ENCODE measurements around the gene OBSCN.

OBSCN gene

GRCh38 chr1:228294717-228295116, 86.9 kb downstream of the OBSCN start:
- no peak for DNase-seq
- H3K27me3 Mint-ChIP-seq (ENCODE audit: low read depth, poor library complexity): peaks cover 3% of the 10 kb centered on the region
- H3K9me3 Mint-ChIP-seq: peaks cover 24% of the 10 kb centered on the region
- TF ChIP-seq CTCF (IDR thresholded peaks at IDR 0.05): no peak
- no peak overlapping the region for H3K4me3 Mint-ChIP-seq
- no peaks in the 10 kb centered on the region for H3K4me1 Mint-ChIP-seq
- peak overlapping the region; percentile 86 for H3K27ac Mint-ChIP-seq
- peaks cover 86% of the 10 kb centered on the region for H3K36me3 Mint-ChIP-seq (ENCODE audit: low read depth)

GRCh38 chr1:228295201-228295600, 87.4 kb downstream of the OBSCN start:
- Mint-ChIP-seq H3K9me3 (peaks cover 29% of the 10 kb centered on the region), H3K27ac (no peak overlapping the region), H3K36me3 (ENCODE audit: low read depth) (peaks cover 91% of the 10 kb centered on the region), H3K4me3 (no peak overlapping the region), H3K27me3 (ENCODE audit: low read depth, poor library complexity) (peaks cover 3% of the 10 kb centered on the region), H3K4me1 (no peaks in the 10 kb centered on the region)
- no peak for TF ChIP-seq CTCF (IDR thresholded peaks at IDR 0.05)
- no peak for DNase-seq

GRCh38 chr1:228295981-228296380, 88.1 kb downstream of the OBSCN start:
- DNase-seq: no peak
- Mint-ChIP-seq H3K9me3 (peaks cover 34% of the 10 kb centered on the region), H3K4me1 (no peaks in the 10 kb centered on the region), H3K27ac (no peak overlapping the region), H3K4me3 (no peak overlapping the region), H3K27me3 (ENCODE audit: low read depth, poor library complexity) (peaks cover 3% of the 10 kb centered on the region), H3K36me3 (ENCODE audit: low read depth) (peaks cover 98% of the 10 kb centered on the region)
- TF ChIP-seq CTCF (IDR thresholded peaks at IDR 0.05): no peak

GRCh38 chr1:228297242-228297641, 89.4 kb downstream of the OBSCN start:
- Mint-ChIP-seq H3K4me3 (no peak overlapping the region), H3K36me3 (ENCODE audit: low read depth) (peaks cover 98% of the 10 kb centered on the region), H3K27me3 (ENCODE audit: low read depth, poor library complexity) (peaks cover 3% of the 10 kb centered on the region), H3K4me1 (no peaks in the 10 kb centered on the region), H3K9me3 (peaks cover 47% of the 10 kb centered on the region), H3K27ac (no peak overlapping the region)
- no peak for TF ChIP-seq CTCF (IDR thresholded peaks at IDR 0.05)
- no peak for DNase-seq

- no peak overlapping the region for H3K27ac Mint-ChIP-seq
- TF ChIP-seq CTCF (IDR thresholded peaks at IDR 0.05): no peak
- H3K36me3 Mint-ChIP-seq (ENCODE audit: low read depth): peaks cover 98% of the 10 kb centered on the region
- H3K4me3 Mint-ChIP-seq: no peak overlapping the region
- no peak for DNase-seq
- peaks cover 52% of the 10 kb centered on the region for H3K9me3 Mint-ChIP-seq
- no peaks in the 10 kb centered on the region for H3K4me1 Mint-ChIP-seq
- H3K27me3 Mint-ChIP-seq (ENCODE audit: low read depth, poor library complexity): peaks cover 3% of the 10 kb centered on the region
These were observed 90.0 kb downstream of the OBSCN start for GRCh38 chr1:228297822-228298221.

GRCh38 chr1:228298471-228298870, 90.6 kb downstream of the OBSCN start:
- no peak overlapping the region for H3K27ac Mint-ChIP-seq
- H3K36me3 Mint-ChIP-seq (ENCODE audit: low read depth): peaks cover 98% of the 10 kb centered on the region
- TF ChIP-seq CTCF (IDR thresholded peaks at IDR 0.05): no peak
- H3K9me3 Mint-ChIP-seq: peaks cover 59% of the 10 kb centered on the region
- peaks cover 3% of the 10 kb centered on the region for H3K27me3 Mint-ChIP-seq (ENCODE audit: low read depth, poor library complexity)
- no peak for DNase-seq
- H3K4me1 Mint-ChIP-seq: no peaks in the 10 kb centered on the region
- H3K4me3 Mint-ChIP-seq: no peak overlapping the region
